GM23338 (cell line): ENCODE data around the gene PRDX6. TPM values are rescaled to one million over a fixed set of nuclear protein-coding genes. Genes with fewer than 3 reads are reported as not detected.

Experiments used
- ATAC-seq: fragments of 200-7000 bp; cut with Tn5 transposase; 3 replicates; pipeline ENCODE4 v1.9.1; 2020
- DNase-seq: peaks from one replicate; pipeline ENCODE4 v3.0.0-alpha.2; 2015; ENCODE audit warnings: low spot score
- H2AFZ ChIP-seq: fragments of 200-600 bp; sonication (generic); 2 replicates; pipeline ENCODE4 v1.8.0; 2016; ENCODE audit warnings: antibody characterized with exemption, mild to moderate bottlenecking, moderate library complexity
- H3F3A ChIP-seq: fragments of 200-600 bp; sonication (generic); replicated peaks from 2 replicates; pipeline ENCODE4 v1.8.0; 2017; ENCODE audit warnings: antibody characterized with exemption, mixed run types, low read depth
- H3K27ac ChIP-seq: fragments of 200-600 bp; sonication (generic); 2 replicates; pipeline ENCODE4 v1.6.1; 2016; ENCODE audit warnings: low read depth
- H3K27me3 ChIP-seq: fragments of 200-600 bp; sonication (generic); 2 replicates; pipeline ENCODE4 v1.8.0; 2016; ENCODE audit warnings: mild to moderate bottlenecking, mixed run types, moderate library complexity; ENCODE audit not compliant: insufficient read depth
- H3K36me3 ChIP-seq: fragments of 200-600 bp; sonication (generic); 2 replicates; pipeline ENCODE4 v1.8.0; 2016; ENCODE audit warnings: mild to moderate bottlenecking; ENCODE audit not compliant: insufficient read depth
- H3K4me1 ChIP-seq: fragments of 200-600 bp; sonication (generic); 2 replicates; pipeline ENCODE4 v1.8.0; 2016; ENCODE audit warnings: mild to moderate bottlenecking, moderate library complexity; ENCODE audit not compliant: insufficient read depth
- H3K4me2 ChIP-seq: fragments of 200-600 bp; sonication (generic); 2 replicates; pipeline ENCODE4 v1.7.1; 2017; ENCODE audit warnings: mixed run types
- H3K4me3 ChIP-seq: fragments of 200-600 bp; sonication (generic); 2 replicates; pipeline ENCODE4 v1.6.1; 2016; ENCODE audit warnings: mixed run types
- H3K79me2 ChIP-seq: fragments of 200-600 bp; sonication (generic); replicated peaks from 2 replicates; pipeline ENCODE4 v1.8.0; 2017; ENCODE audit warnings: mild to moderate bottlenecking; ENCODE audit not compliant: insufficient read depth
- H3K9me2 ChIP-seq: fragments of 200-600 bp; sonication (generic); 2 replicates; pipeline ENCODE4 v1.8.0; 2017; ENCODE audit not compliant: insufficient read depth
- H4K20me1 ChIP-seq: fragments of 200-600 bp; sonication (generic); replicated peaks from 2 replicates; pipeline ENCODE4 v1.8.0; 2017; ENCODE audit warnings: mild to moderate bottlenecking; ENCODE audit not compliant: insufficient read depth
- H3K27ac Mint-ChIP-seq: 2 replicates; pipeline ENCODE4 v1.8.0; 2020; ENCODE audit warnings: inconsistent platforms, mild to moderate bottlenecking, moderate library complexity, mixed read lengths
- H3K27me3 Mint-ChIP-seq: 3 replicates; pipeline ENCODE4 v1.8.0; 2022; ENCODE audit warnings: low read depth, mild to moderate bottlenecking, moderate library complexity, mixed read lengths, inconsistent platforms; ENCODE audit not compliant: insufficient read depth, poor library complexity
- H3K36me3 Mint-ChIP-seq: 3 replicates; pipeline ENCODE4 v1.8.0; 2021; ENCODE audit warnings: low read depth, mild to moderate bottlenecking, inconsistent platforms, moderate library complexity, mixed read lengths
- H3K4me1 Mint-ChIP-seq: 3 replicates; pipeline ENCODE4 v1.8.0; 2020; ENCODE audit warnings: mild to moderate bottlenecking, inconsistent platforms, mixed read lengths
- H3K4me3 Mint-ChIP-seq: 3 replicates; pipeline ENCODE4 v1.8.0; 2021; ENCODE audit warnings: moderate library complexity, mild to moderate bottlenecking, inconsistent platforms, mixed read lengths
- H3K9me3 Mint-ChIP-seq: 3 replicates; pipeline ENCODE4 v1.8.0; 2020; ENCODE audit warnings: moderate library complexity, mild to moderate bottlenecking, inconsistent platforms, mixed read lengths
- CREB1 ChIP-seq: fragments of 250-450 bp; sonication (Bioruptor Pico); IDR thresholded peaks from 2 replicates; pipeline ENCODE4 v1.5.0; 2020; ENCODE audit warnings: low read depth, mild to moderate bottlenecking, moderate library complexity
- CTCF ChIP-seq, 2 experiments: fragments of 200-600 bp in 1 of 2; sonication (generic) in 1 of 2; conservative IDR thresholded peaks; 2 replicates each; pipeline versions ENCODE4 v1.5.1 to v1.6.1; 2016 to 2017; ENCODE audit warnings: antibody characterized with exemption in 2 of 2, low read depth in 2 of 2, mild to moderate bottlenecking in 2 of 2, moderate library complexity in 1 of 2
- NANOG ChIP-seq: IDR thresholded peaks from 2 replicates; pipeline ENCODE4 v1.6.1; 2016; ENCODE audit warnings: antibody characterized with exemption, borderline replicate concordance
- POLR2AphosphoS5 ChIP-seq: IDR thresholded peaks from 2 replicates; pipeline ENCODE4 v1.6.1; 2016; ENCODE audit warnings: antibody characterized with exemption, low read depth
- STAT1 ChIP-seq: IDR thresholded peaks from one replicate; pipeline ENCODE4 v1.6.1; 2016; ENCODE audit warnings: antibody characterized with exemption; ENCODE audit not compliant: unreplicated experiment
- ZNF331 ChIP-seq: fragments of 250-450 bp; sonication (Bioruptor Pico); IDR thresholded peaks from 2 replicates; pipeline ENCODE4 v1.5.0; 2020; ENCODE audit warnings: low read depth, mild to moderate bottlenecking, moderate library complexity
- ZNF462 ChIP-seq: fragments of 250-450 bp; sonication (Bioruptor Pico); IDR thresholded peaks from 2 replicates; pipeline ENCODE4 v1.5.0; 2020; ENCODE audit warnings: mild to moderate bottlenecking, moderate library complexity
- polyA plus RNA-seq: library from polyadenylated mRNA; unstranded; fragments of >200 nt; fragmentation: Nextera tagmentation; extraction: Ambion mirVana; gene quantifications from 2 replicates; pipeline ENCODE4 v1.2.1, GENCODE V29; 2016
- total RNA-seq: library from RNA; depleted of rRNA; stranded (reverse); fragments of >200 nt; shearing (Covaris generic); gene quantifications from 2 replicates; pipeline ENCODE4 v1.2.3, GENCODE V29; 2014

The PRDX6 gene
- total and polyA plus RNA-seq, 2 experiments from 2014 or later: 516 to 746 TPM

GRCh38 chr1:173488001-173488400 lies 10.9 kb downstream of the PRDX6 start (continued):
- TF ChIP-seq ZNF462: no peak
- no peak for TF ChIP-seq STAT1

- peaks cover 8% of the 10 kb centered on the region for H3K4me1 ChIP-seq
- H4K20me1 ChIP-seq: no peaks in the 10 kb centered on the region; the same call in 1 of the 2 replicates
- peaks cover 91% of the 10 kb centered on the region for H3K36me3 Mint-ChIP-seq
- H3K27me3 ChIP-seq: no peaks in the 10 kb centered on the region
- 0 out of 2 replicates have a peak, but pooled peaks cover 10% of the 10 kb centered on the region for H3F3A ChIP-seq
- H3K9me2 ChIP-seq: peaks cover 8% of the 10 kb centered on the region; the same call in 1 of the 2 replicates
- peaks cover 11% of the 10 kb centered on the region for H3K27me3 Mint-ChIP-seq
- H3K4me3 ChIP-seq: no peak overlapping the region
- peak overlapping the region; percentile 86 for H3K27ac ChIP-seq
- peaks cover 44% of the 10 kb centered on the region for H3K36me3 ChIP-seq
- H3K27ac Mint-ChIP-seq: 0 out of 2 replicates have a peak overlapping the region, but pooled peaks have one; percentile 17
- no peak overlapping the region for H2AFZ ChIP-seq
- TF ChIP-seq NANOG (no peak), ZNF331 (CRISPR knock-in tag) (no peak), CTCF (conservative IDR thresholded peaks at IDR 0.05; ENCODE audit: low read depth in 2 of 2) (peak; percentile 42 to 45), CREB1 (CRISPR knock-in tag) (peak; percentile 23; the same call in 1 of the 2 replicates), STAT1 (no peak), POLR2AphosphoS5 (0 out of 2 replicates have a peak, but pooled peaks have one; percentile 16)
- H3K9me3 Mint-ChIP-seq: peaks cover 18% of the 10 kb centered on the region
- peak; percentile 80 for DNase-seq
- no peaks in the 10 kb centered on the region for H3K79me2 ChIP-seq
- H3K4me1 Mint-ChIP-seq: peaks cover 9% of the 10 kb centered on the region
- no peak overlapping the region for H3K4me2 ChIP-seq
- H3K4me3 Mint-ChIP-seq: no peak overlapping the region
- peak; percentile 84 for ATAC-seq
These were observed 12.0 kb downstream of the PRDX6 start for GRCh38 chr1:173489149-173489600.
